Peyer's patch (tissue), 4 donors: ENCODE measurements around the gene PROZ. TPM values are rescaled to one million over a fixed set of nuclear protein-coding genes. Genes with fewer than 3 reads are reported as not detected.

Experiments used
- DNase-seq, 3 donors: peaks; one replicate each; pipeline ENCODE4 v3.0.0-alpha.2; 2017 to 2019
- H3K27ac ChIP-seq, 4 donors: fragments of 200-600 bp; sonication (generic); one replicate each; pipeline ENCODE4 v1.5.1; 2016 to 2019
- H3K27me3 ChIP-seq, 2 donors: fragments of 200-600 bp; sonication (generic); one replicate each; pipeline ENCODE4 v1.5.1; 2019
- H3K36me3 ChIP-seq, 3 donors: fragments of 200-600 bp; sonication (generic); one replicate each; pipeline ENCODE4 v1.5.1; 2016 to 2019
- H3K4me1 ChIP-seq, 4 donors: fragments of 200-600 bp; sonication (generic); one replicate each; pipeline ENCODE4 v1.5.1; 2016 to 2019
- H3K4me3 ChIP-seq, 4 donors: fragments of 200-600 bp; sonication (generic); 1 replicate in 3 of 4; 2 replicates in 1 of 4; pipeline ENCODE4 v1.5.1; 2016 to 2019; ENCODE audit warnings: mild to moderate bottlenecking in 1 of 4
- H3K9me3 ChIP-seq, 4 donors: fragments of 200-600 bp; sonication (generic); one replicate each; pipeline ENCODE4 v1.5.1; 2016 to 2019; ENCODE audit warnings: mild to moderate bottlenecking in 1 of 4
- CTCF ChIP-seq, 6 experiments: fragments of 450-650 bp in 4 of 6; fragments of 200-600 bp in 2 of 6; sonication (generic) in 1 of 6; IDR thresholded peaks; one replicate each; pipeline ENCODE4 v1.5.1; 2017 to 2019; ENCODE audit warnings: antibody characterized with exemption in 6 of 6, mild to moderate bottlenecking in 3 of 6, moderate library complexity in 1 of 6
- POLR2A ChIP-seq, 2 donors: fragments of 450-650 bp; IDR thresholded peaks; one replicate each; pipeline ENCODE4 v1.5.1; 2017; ENCODE audit warnings: antibody characterized with exemption in 2 of 2, mild to moderate bottlenecking in 2 of 2, moderate library complexity in 2 of 2
- total RNA-seq, 4 donors: library from RNA; depleted of rRNA; stranded (reverse); fragments of >200 nt; gene quantifications; one replicate each; pipeline ENCODE4 v1.1.0, GENCODE V29; 2016

PROZ gene
- total RNA-seq, 4 donors from 2014 or later, result 0.53 TPM; not detected in 3

- no peaks in the 10 kb centered on the region for H3K27me3 ChIP-seq
- no peak overlapping the region for H3K4me3 ChIP-seq
- no peaks in the 10 kb centered on the region for H3K9me3 ChIP-seq
- H3K4me1 ChIP-seq, result no peaks in the 10 kb centered on the region
- TF ChIP-seq POLR2A (IDR thresholded peaks at IDR 0.05), result no peak
- no peak for TF ChIP-seq CTCF (IDR thresholded peaks at IDR 0.05)
- no peak for DNase-seq
- peaks cover 0 to 84% (median 0%) of the 10 kb centered on the region in 3 donors for H3K36me3 ChIP-seq
- no peak overlapping the region for H3K27ac ChIP-seq
These were observed 34.5 kb downstream of the PROZ start for GRCh38 chr13:113192902-113193301.

GRCh38 chr13:113195360-113195759, 36.9 kb downstream of the PROZ start:
- H3K27me3 ChIP-seq, result no peaks in the 10 kb centered on the region
- H3K4me1 ChIP-seq, result no peaks in the 10 kb centered on the region
- DNase-seq, result no peak
- no peaks in the 10 kb centered on the region for H3K9me3 ChIP-seq
- TF ChIP-seq POLR2A (IDR thresholded peaks at IDR 0.05) (no peak), CTCF (IDR thresholded peaks at IDR 0.05) (no peak)
- H3K4me3 ChIP-seq, result no peak overlapping the region
- peaks cover 0 to 87% (median 0%) of the 10 kb centered on the region in 3 donors for H3K36me3 ChIP-seq
- no peak overlapping the region for H3K27ac ChIP-seq

- Histone ChIP-seq H3K4me3 (no peak overlapping the region), H3K36me3 (peaks cover 0 to 75% (median 0%) of the 10 kb centered on the region in 3 donors), H3K27ac (no peak overlapping the region), H3K9me3 (no peaks in the 10 kb centered on the region), H3K27me3 (no peaks in the 10 kb centered on the region), H3K4me1 (no peaks in the 10 kb centered on the region)
- DNase-seq, result no peak
- TF ChIP-seq POLR2A (IDR thresholded peaks at IDR 0.05) (no peak), CTCF (IDR thresholded peaks at IDR 0.05) (no peak)
These were observed 38.7 kb downstream of the PROZ start for GRCh38 chr13:113196970-113197737.

- no peak for TF ChIP-seq CTCF (IDR thresholded peaks at IDR 0.05)
- TF ChIP-seq POLR2A (IDR thresholded peaks at IDR 0.05), result no peak
- Histone ChIP-seq H3K36me3 (peaks cover 0 to 33% (median 0%) of the 10 kb centered on the region in 3 donors), H3K4me1 (peaks cover 0 to 18% (median 0%) of the 10 kb centered on the region in 4 donors), H3K27me3 (no peaks in the 10 kb centered on the region), H3K4me3 (no peak overlapping the region), H3K27ac (no peak overlapping the region), H3K9me3 (no peaks in the 10 kb centered on the region)
- DNase-seq, result no peak
These were observed 43.4 kb downstream of the PROZ start for GRCh38 chr13:113201815-113202214.

- Histone ChIP-seq H3K27ac (no peak overlapping the region), H3K4me3 (no peak overlapping the region), H3K36me3 (peaks cover 0 to 22% (median 0%) of the 10 kb centered on the region in 3 donors), H3K27me3 (no peaks in the 10 kb centered on the region), H3K4me1 (peaks cover 0 to 29% (median 9%) of the 10 kb centered on the region in 4 donors), H3K9me3 (no peaks in the 10 kb centered on the region)
- TF ChIP-seq CTCF (IDR thresholded peaks at IDR 0.05), result no peak
- TF ChIP-seq POLR2A (IDR thresholded peaks at IDR 0.05), result no peak
- DNase-seq, result no peak
These were observed 44.5 kb downstream of the PROZ start for GRCh38 chr13:113202912-113203311.
